Naive thymus-derived CD8-positive, alpha-beta T cell (primary cell): ENCODE data around the gene TGM6. TPM values are rescaled to one million over a fixed set of nuclear protein-coding genes. Genes with fewer than 3 reads are reported as not detected.
A peak's percentile ranks its signal among the peaks of the same experiment; 100 is the strongest.

ENCODE experiments used
- ATAC-seq, 2 donors: fragments of 150-1000 bp; cut with Tn5 transposase in 1 of 2; sonication (Bioruptor Pico), chemical (Tn5 transposase) in 1 of 2; 1 replicate in 1 of 2; 2 replicates in 1 of 2; pipeline ENCODE4 v1.10.0; 2021; ENCODE audit warnings: mild to moderate bottlenecking in 2 of 2, moderate library complexity in 2 of 2
- POLR2A ChIA-PET: fragments of 350-600 bp; sonication (Branson Sonifier 250); formaldehyde crosslinking; loops from one replicate; lab custom pipeline; 2021; ENCODE audit warnings: antibody characterized with exemption; lab: Charles Lee
- DNase-seq, 10 donors: peaks; one replicate each; pipeline versions ENCODE4 v3.0.0 to v3.0.0-alpha.2; 2020 to 2022
- H3K27ac Mint-ChIP-seq, 10 donors: one replicate each; pipeline ENCODE4 v1.8.0; 2020 to 2022; ENCODE audit warnings: mild to moderate bottlenecking in 10 of 10, mixed read lengths in 10 of 10, moderate library complexity in 4 of 10, inconsistent platforms in 1 of 10
- H3K27me3 Mint-ChIP-seq, 5 donors: one replicate each; pipeline ENCODE4 v1.8.0; 2021 to 2022; ENCODE audit warnings: mixed read lengths in 5 of 5
- H3K36me3 Mint-ChIP-seq, 3 donors: one replicate each; pipeline ENCODE4 v1.8.0; 2020 to 2022; ENCODE audit warnings: mixed read lengths in 3 of 3, mild to moderate bottlenecking in 2 of 3, inconsistent platforms in 1 of 3
- H3K4me1 Mint-ChIP-seq, 4 donors: one replicate each; pipeline ENCODE4 v1.8.0; 2021 to 2022; ENCODE audit warnings: mixed read lengths in 4 of 4
- H3K4me3 Mint-ChIP-seq, 10 donors: one replicate each; pipeline ENCODE4 v1.8.0; 2020 to 2022; ENCODE audit warnings: mild to moderate bottlenecking in 10 of 10, mixed read lengths in 10 of 10, moderate library complexity in 6 of 10, inconsistent platforms in 1 of 10
- H3K9me3 Mint-ChIP-seq, 9 donors: one replicate each; pipeline ENCODE4 v1.8.0; 2020 to 2022; ENCODE audit warnings: mixed read lengths in 9 of 9, mild to moderate bottlenecking in 3 of 9, inconsistent platforms in 1 of 9, moderate library complexity in 1 of 9
- polyA plus RNA-seq, 3 donors: library from polyadenylated mRNA; unstranded; fragments of 300-500 nt; fragmentation: Illumina TruSeq; gene quantifications; one replicate each; pipeline ENCODE4 v1.2.3, GENCODE V29; 2021
- total RNA-seq, 8 experiments: library from RNA in 2 of 8; stranded (reverse) in 2 of 8; gene quantifications; one replicate each; pipeline ENCODE4 v1.2.3 and lab custom pipeline; 2021 to 2026

TGM6 gene
- not detected for total RNA-seq
- not detected for polyA plus RNA-seq
- total RNA-seq (lab: John Stamatoyannopoulos, UW), result 0 reads per million in 6 experiments

DNA sequence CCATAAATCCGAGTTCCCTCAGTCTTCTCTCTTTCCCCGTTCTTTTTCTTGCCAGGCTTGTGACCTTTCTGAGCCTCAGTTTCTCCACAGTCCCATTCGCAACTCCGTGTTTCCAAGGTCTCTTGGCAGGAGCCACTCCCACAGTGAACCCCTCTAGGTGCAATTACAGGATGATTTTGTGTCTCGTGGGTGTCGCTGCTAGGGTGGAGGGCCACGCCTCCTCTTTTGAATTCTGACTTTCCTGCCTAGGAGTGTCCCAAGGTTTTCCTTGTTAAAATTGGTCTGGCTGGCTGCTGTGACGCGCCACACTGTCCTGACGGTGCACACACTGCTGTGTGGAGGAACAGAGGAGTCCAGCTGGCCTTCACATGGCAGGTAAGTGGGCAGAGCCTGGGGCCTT, at the start of gene TGM6:
Gene TGM6, plus strand, starts transcription at position 301 of the 400 bp plus-strand sequence. Its CDS starts 68 bp downstream, at position 369.
- no peaks in the 10 kb centered on the region for H3K36me3 Mint-ChIP-seq
- POLR2A ChIA-PET, result no interaction called here

DNA sequence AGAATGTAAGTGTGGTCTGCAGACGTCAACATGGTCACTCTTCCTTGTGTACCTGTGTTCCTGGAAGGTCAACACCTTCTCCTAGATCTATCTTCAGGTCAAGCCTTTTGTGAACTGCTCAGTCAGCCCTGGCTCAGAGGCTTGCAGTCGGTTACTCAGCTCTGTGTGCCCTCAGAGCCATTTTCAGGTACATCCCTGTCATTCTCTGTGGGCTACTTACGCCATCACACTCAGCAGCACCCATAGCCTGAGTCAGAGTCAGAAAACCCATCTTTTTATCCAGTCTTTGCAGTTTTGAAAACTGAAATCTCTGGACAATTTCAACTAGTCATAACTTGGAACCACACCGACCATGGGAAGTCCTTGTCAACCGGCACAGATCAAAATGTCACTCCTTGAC, 49.6 kb upstream of the TGM6 start:
- no peaks in the 10 kb centered on the region for H3K36me3 Mint-ChIP-seq
- no peak for DNase-seq
- H3K27me3 Mint-ChIP-seq, result peaks cover 1 to 27% (median 11%) of the 10 kb centered on the region in 5 donors
- POLR2A ChIA-PET, result no interaction called here
- H3K27ac Mint-ChIP-seq, result no peak overlapping the region
- H3K4me3 Mint-ChIP-seq, result no peak overlapping the region
- no peaks in the 10 kb centered on the region for H3K9me3 Mint-ChIP-seq
- no peak for ATAC-seq
- H3K4me1 Mint-ChIP-seq, result peaks cover 0 to 1% (median 0%) of the 10 kb centered on the region in 4 donors

More for the DNA sequence above, at the start of gene TGM6:
- DNase-seq, result no peak
- H3K4me1 Mint-ChIP-seq, result peaks cover 19 to 48% (median 28%) of the 10 kb centered on the region in 4 donors
- peak within 1 kb of the TSS in 3 of 10 donors; percentile 1 to 49 (median 37) for H3K27ac Mint-ChIP-seq
- H3K9me3 Mint-ChIP-seq, result peaks cover 0 to 4% (median 0%) of the 10 kb centered on the region in 9 donors
- ATAC-seq, result no peak
- H3K4me3 Mint-ChIP-seq, result peak within 1 kb of the TSS in 8 of 10 donors; percentile 36 to 76 (median 56)
- peaks cover 6 to 36% (median 14%) of the 10 kb centered on the region in 5 donors for H3K27me3 Mint-ChIP-seq

DNA sequence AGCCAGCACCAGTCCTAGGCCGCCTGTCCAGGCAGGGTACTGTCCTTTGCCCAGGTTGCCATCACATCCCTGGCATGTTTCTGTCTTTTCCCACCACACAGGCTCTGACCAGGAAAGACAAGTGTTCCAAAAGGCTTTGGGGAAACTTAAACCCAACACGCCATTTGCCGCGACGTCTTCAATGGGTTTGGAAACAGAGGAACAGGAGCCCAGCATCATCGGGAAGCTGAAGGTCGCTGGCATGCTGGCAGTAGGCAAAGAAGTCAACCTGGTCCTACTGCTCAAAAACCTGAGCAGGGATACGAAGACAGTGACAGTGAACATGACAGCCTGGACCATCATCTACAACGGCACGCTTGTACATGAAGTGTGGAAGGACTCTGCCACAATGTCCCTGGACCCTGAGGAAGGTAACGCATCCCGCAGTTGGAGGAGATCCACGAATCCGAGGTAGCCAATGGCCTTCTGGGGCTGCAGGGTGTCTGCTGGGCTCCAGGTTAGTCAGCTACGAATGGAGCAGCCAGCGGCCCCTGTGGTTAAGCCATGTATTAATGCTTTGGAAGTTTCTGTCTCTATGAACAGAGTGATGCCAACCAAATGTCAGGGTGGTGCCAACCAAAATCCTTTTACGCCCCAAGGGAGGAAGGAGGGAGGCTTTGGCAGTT, 48.7 kb upstream of the TGM6 start:
- Mint-ChIP-seq H3K4me1 (peaks cover 0 to 1% (median 0%) of the 10 kb centered on the region in 4 donors), H3K36me3 (no peaks in the 10 kb centered on the region), H3K4me3 (no peak overlapping the region), H3K27ac (no peak overlapping the region), H3K27me3 (peaks cover 0 to 19% (median 10%) of the 10 kb centered on the region in 5 donors), H3K9me3 (no peaks in the 10 kb centered on the region)
- ATAC-seq (no peak), DNase-seq (no peak)
- POLR2A ChIA-PET, result no interaction called here

DNA sequence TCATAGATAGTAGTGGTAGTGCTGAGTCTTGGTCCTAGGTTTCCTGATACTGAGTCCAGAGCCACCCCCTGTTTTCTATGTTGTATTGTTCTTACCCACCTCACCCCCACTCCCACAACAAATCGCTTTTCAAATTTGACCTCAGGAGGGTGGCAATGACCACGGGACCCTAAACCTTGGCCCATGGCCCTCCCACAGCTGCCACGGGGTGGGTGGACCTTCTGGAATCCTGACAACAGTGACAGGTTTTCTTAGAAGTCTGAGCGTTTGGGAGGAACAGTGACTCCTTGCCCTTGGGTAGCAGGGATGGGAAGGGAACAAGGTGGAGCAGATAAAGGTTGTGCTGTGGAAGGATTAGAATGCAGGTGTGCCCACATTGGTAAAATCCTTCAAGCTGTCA, 48.0 kb upstream of the TGM6 start:
- POLR2A ChIA-PET, result no interaction called here
- H3K4me3 Mint-ChIP-seq, result no peak overlapping the region
- no peaks in the 10 kb centered on the region for H3K36me3 Mint-ChIP-seq
- peaks cover 0 to 1% (median 0%) of the 10 kb centered on the region in 4 donors for H3K4me1 Mint-ChIP-seq
- DNase-seq (no peak), ATAC-seq (no peak)
- H3K27ac Mint-ChIP-seq, result no peak overlapping the region
- H3K27me3 Mint-ChIP-seq, result peaks cover 0 to 14% (median 9%) of the 10 kb centered on the region in 5 donors
- H3K9me3 Mint-ChIP-seq, result no peaks in the 10 kb centered on the region

DNA sequence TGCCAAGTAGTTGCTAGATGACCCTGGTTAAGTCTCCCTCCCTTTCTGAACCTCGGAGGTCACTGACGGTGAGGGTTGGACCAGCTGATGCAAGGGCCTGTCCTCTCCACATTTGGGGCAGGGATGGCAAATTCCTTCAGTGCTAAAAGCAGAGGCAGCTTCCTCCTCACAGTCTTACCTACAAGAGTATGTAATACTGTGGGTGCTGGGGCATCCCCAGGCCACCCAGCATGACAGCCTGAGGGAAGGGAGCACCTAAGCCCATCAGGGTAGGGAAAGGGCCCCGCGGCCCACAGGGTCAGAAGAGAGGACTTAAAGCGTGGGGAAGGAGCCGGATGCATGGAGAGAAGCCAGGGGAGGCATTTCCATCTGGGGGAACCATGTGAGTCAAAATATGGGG, 46.9 kb upstream of the TGM6 start:
- Mint-ChIP-seq H3K27me3 (peaks cover 0 to 10% (median 4%) of the 10 kb centered on the region in 5 donors), H3K36me3 (no peaks in the 10 kb centered on the region)

DNA sequence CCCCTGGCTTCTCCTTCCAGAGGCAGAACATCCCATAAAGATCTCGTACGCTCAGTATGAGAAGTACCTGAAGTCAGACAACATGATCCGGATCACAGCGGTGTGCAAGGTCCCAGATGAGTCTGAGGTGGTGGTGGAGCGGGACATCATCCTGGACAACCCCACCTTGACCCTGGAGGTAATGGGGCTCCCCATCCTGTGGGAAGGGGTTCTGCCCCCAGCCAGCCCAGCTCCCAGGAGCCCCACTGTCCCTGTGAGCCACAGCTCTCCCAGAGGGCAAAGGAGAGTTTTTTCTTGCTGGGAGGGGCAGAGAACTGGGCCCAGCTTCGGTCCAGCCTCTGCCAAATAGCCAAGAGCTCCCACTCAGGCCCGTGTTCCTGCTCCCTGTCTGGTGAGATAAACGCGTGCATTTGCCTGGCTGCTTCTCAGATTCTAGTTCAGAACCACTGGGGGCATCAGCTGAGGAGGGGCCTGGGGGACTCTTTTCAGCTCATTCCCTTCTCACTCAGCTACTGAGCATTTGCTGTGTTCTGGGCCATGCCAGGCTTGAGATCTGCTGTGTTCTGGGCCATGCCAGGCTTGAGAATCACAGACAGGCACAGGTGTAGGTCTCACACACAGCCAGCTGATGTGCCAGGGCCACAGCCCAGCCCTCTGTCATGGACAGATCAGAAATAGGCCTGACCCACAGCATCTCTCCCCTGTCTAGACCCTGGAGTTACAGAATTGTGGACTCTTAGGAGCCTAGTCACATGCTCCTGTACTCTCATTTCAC, 45.4 kb upstream of the TGM6 start:
- no peaks in the 10 kb centered on the region for H3K36me3 Mint-ChIP-seq
- ATAC-seq, result no peak
- H3K4me1 Mint-ChIP-seq, result peaks cover 0 to 1% (median 0%) of the 10 kb centered on the region in 4 donors
- no peak overlapping the region for H3K4me3 Mint-ChIP-seq
- POLR2A ChIA-PET, result no interaction called here
- H3K27ac Mint-ChIP-seq, result no peak overlapping the region
- H3K27me3 Mint-ChIP-seq, result peaks cover 3 to 17% (median 4%) of the 10 kb centered on the region in 5 donors
- H3K9me3 Mint-ChIP-seq, result no peaks in the 10 kb centered on the region
- peak in 1 of 10 donors; percentile 2 for DNase-seq

More for the DNA sequence above, 46.9 kb upstream of the TGM6 start:
- POLR2A ChIA-PET, result no interaction called here
- no peak for ATAC-seq
- Mint-ChIP-seq H3K4me1 (peaks cover 0 to 1% (median 0%) of the 10 kb centered on the region in 4 donors), H3K9me3 (no peaks in the 10 kb centered on the region), H3K27ac (no peak overlapping the region), H3K4me3 (no peak overlapping the region)
- DNase-seq, result peak in 1 of 10 donors; percentile 7

DNA sequence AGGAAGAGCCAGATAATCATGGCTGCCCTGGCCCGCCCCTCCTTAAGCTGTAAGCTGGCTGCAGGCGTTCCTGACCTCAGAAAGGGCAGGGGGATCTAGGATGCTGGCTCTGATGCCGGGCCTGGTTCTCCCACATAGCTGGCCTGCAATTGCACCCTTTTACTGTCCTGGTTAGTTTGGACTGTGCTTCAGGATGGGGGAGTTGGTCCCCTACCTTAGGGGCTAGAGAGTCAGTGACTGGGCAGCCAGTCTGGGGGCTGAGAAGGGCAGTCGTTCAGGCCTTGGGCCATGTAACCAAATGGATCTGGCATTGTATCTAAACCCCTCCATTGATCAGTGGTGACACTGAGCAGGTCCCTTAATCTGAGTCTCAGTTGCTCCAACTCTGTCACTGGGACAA, 44.2 kb upstream of the TGM6 start:
- Mint-ChIP-seq H3K4me1 (peaks cover 0 to 1% (median 0%) of the 10 kb centered on the region in 4 donors), H3K27ac (no peak overlapping the region), H3K27me3 (peaks cover 2 to 26% (median 7%) of the 10 kb centered on the region in 5 donors), H3K36me3 (no peaks in the 10 kb centered on the region), H3K9me3 (no peaks in the 10 kb centered on the region), H3K4me3 (no peak overlapping the region)
- DNase-seq (no peak), ATAC-seq (no peak)
- POLR2A ChIA-PET, result no interaction called here

DNA sequence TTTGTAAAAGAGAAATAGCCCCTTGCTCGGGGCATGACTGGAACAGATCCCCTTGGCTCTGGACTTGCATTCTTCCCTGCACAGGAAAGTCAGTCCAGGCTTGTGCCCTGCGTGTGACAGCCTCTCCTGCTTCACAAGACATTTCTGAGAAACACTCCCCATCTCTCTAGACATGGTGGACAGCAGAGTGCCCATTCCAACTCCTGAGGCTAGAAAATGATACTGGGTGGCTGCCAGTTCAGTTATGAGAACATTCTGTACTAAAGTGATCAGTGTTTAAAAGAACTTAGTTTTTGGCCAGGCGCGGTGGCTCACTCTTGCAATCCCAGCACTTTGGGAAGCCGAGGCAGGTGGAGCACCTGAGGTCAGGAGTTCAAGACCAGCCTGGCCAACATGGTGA, 43.6 kb upstream of the TGM6 start:
- Mint-ChIP-seq H3K4me1 (peaks cover 0 to 1% (median 0%) of the 10 kb centered on the region in 4 donors), H3K36me3 (no peaks in the 10 kb centered on the region), H3K4me3 (no peak overlapping the region), H3K27ac (no peak overlapping the region), H3K27me3 (peaks cover 3 to 33% (median 7%) of the 10 kb centered on the region in 5 donors), H3K9me3 (no peaks in the 10 kb centered on the region)
- DNase-seq (no peak), ATAC-seq (no peak)
- POLR2A ChIA-PET, result no interaction called here

DNA sequence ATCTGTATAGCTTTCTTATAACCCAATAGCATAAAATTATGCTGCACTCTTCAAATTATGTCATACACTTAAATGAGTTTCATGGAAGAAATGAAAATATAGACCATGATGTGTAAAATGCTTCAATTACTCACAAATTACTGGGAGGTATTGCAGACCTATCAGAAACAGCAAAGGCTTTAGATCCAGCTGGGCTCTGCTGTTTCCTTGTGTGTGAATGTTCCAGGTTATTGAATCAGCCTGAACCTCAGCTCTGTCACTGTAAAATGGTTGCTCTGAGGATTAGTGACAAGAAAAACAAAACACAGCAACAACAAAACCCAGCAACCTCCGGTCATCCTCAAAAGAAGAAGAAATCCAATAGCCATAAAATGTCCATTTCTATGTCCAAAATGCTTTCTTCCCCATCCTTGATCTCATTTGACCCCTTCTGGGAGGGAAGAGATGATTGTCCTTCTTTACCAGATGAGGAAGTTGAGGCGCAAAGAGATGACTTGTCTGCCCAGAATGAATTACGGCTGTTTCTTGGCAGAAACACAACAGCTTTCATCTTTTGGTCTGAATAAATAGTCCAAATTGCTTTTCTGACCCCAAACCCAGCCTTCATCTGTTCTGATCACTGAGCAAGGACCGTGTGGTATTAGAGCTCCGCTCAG, 42.2 kb upstream of the TGM6 start:
- POLR2A ChIA-PET, result no interaction called here
- no peak for DNase-seq
- no peaks in the 10 kb centered on the region for H3K36me3 Mint-ChIP-seq
- no peaks in the 10 kb centered on the region for H3K9me3 Mint-ChIP-seq
- no peak for ATAC-seq
- peaks cover 3 to 40% (median 11%) of the 10 kb centered on the region in 5 donors for H3K27me3 Mint-ChIP-seq
- H3K27ac Mint-ChIP-seq, result no peak overlapping the region
- H3K4me3 Mint-ChIP-seq, result no peak overlapping the region
- peaks cover 0 to 1% (median 0%) of the 10 kb centered on the region in 4 donors for H3K4me1 Mint-ChIP-seq

DNA sequence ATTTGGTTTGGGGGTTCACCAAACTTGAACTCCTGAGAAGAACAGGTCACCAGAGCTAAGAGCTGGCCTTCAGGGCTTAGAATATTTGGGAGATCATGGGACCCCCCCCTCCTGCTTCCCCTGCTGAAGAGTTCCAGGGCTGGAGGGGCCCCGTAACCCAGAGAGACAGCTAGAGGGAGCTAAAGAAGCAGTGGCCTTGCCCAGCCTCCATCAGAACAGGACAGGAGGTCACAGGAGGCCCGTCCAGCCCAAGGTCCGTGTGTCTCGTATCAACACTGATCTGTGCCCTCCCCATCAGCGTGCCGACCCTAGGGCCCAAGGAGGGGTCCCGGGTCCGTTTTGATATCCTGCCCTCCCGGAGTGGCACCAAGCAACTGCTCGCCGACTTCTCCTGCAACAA, 40.6 kb upstream of the TGM6 start:
- Mint-ChIP-seq H3K27me3 (peaks cover 3 to 34% (median 9%) of the 10 kb centered on the region in 5 donors), H3K4me3 (no peak overlapping the region), H3K36me3 (no peaks in the 10 kb centered on the region), H3K27ac (no peak overlapping the region), H3K9me3 (no peaks in the 10 kb centered on the region), H3K4me1 (no peaks in the 10 kb centered on the region)
- POLR2A ChIA-PET, result no interaction called here
- no peak for ATAC-seq
- DNase-seq, result no peak

DNA sequence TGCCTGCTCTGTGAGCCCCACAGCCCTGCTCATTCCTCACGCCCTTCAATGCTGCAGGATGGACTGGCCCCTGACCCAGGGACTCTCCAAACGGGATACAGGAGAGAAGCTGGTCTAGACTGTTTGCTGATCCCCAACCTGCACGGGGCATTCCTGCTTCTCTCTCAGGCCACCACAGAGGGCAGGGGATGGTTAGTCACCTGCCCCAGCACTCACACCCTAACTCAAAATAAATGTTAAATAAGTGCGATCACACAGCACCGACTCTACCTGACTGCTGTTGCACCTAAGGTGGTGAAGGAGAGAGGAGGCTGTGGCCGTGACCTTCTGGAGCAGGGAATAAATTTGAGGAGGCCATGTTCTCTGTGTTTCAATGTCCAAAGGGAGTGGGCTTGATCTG, 39.9 kb upstream of the TGM6 start:
- H3K27ac Mint-ChIP-seq, result no peak overlapping the region
- H3K27me3 Mint-ChIP-seq, result peaks cover 3 to 34% (median 9%) of the 10 kb centered on the region in 5 donors
- no peaks in the 10 kb centered on the region for H3K36me3 Mint-ChIP-seq
- H3K4me1 Mint-ChIP-seq, result no peaks in the 10 kb centered on the region
- DNase-seq, result no peak
- no peaks in the 10 kb centered on the region for H3K9me3 Mint-ChIP-seq
- POLR2A ChIA-PET, result no interaction called here
- H3K4me3 Mint-ChIP-seq, result no peak overlapping the region
- no peak for ATAC-seq

DNA sequence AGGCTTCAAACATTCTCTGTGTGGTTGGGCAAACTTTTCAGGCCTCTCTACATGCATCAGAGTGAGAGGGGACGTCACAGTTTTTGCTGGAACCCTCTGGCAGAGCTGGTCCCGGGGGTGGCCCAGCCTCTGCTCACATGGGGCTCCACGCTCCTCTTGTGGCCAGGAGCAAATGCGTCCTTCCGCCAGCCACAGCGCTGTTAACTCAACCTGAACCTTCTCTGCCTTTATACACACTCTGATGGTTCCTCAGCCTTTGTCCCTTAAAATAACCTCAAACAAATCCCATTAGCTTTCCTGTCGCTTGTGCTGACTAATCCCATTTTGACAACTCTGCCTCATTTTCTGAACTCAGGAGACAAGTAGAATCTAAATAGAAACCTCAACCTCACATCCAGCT, 39.4 kb upstream of the TGM6 start:
- no peak for DNase-seq
- Mint-ChIP-seq H3K27ac (peak overlapping the region in 1 of 10 donors; percentile 57), H3K27me3 (peaks cover 4 to 34% (median 10%) of the 10 kb centered on the region in 5 donors), H3K4me1 (no peaks in the 10 kb centered on the region), H3K4me3 (no peak overlapping the region), H3K9me3 (no peaks in the 10 kb centered on the region), H3K36me3 (no peaks in the 10 kb centered on the region)
- ATAC-seq, result no peak
- POLR2A ChIA-PET, result no interaction called here
